ENCODE measurements around the gene NCCRP1.

DNA sequence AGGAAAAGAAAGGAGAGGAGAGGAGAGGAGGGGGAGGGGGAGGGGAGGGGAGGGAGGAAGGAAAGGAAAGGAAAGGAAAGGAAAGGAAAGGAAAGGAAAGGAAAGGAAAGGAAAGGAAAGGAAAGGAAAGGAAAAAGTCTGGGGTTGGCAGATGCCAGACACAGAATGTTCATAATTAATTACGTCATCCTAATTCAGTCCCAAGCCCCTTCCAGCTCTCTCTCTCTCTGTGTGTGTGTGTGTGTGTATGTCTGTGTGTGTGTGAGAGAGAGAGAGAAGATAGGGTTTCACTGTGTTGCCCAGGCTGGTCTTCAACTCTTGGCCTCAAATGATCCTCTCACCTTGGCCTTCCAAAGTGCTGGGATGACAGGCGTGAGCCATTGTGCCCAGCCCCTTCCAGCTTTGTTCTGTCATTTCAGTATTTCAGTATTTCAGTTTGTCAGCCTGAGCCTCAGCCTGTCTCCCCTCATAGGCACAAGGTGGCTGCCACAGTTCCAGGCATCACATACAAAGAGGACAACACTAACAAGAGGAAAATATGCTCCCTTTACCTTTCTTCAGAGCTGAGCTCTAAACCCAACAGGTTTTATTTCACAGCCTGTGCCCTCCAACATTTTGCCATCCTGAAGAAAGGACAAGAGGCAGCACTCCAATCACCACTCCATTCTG lies 33.5 kb downstream of the NCCRP1 start:
- TF ChIP-seq RARB (CRISPR knock-in tag; IDR thresholded peaks at IDR 0.05) (no peak), ZFP30 (CRISPR knock-in tag; IDR thresholded peaks at IDR 0.05) (no peak), ZNF565 (CRISPR knock-in tag; conservative IDR thresholded peaks at IDR 0.05; ENCODE audit: low read depth) (no peak), SNAI2 (CRISPR knock-in tag; IDR thresholded peaks at IDR 0.05) (no peak), BACH2 (CRISPR knock-in tag; IDR thresholded peaks at IDR 0.05; ENCODE audit: borderline replicate concordance) (no peak), PPARA (CRISPR knock-in tag; IDR thresholded peaks at IDR 0.05; ENCODE audit: borderline replicate concordance) (no peak), ESRRG (CRISPR knock-in tag; IDR thresholded peaks at IDR 0.05) (no peak), ZNF70 (CRISPR knock-in tag; IDR thresholded peaks at IDR 0.05) (no peak), ISL1 (CRISPR knock-in tag; IDR thresholded peaks at IDR 0.05) (no peak), GLIS3 (CRISPR knock-in tag; IDR thresholded peaks at IDR 0.05) (no peak), TOX (CRISPR knock-in tag; IDR thresholded peaks at IDR 0.05; ENCODE audit: borderline replicate concordance) (no peak), ZC3H10 (CRISPR knock-in tag; IDR thresholded peaks at IDR 0.05) (no peak)
- TF ChIP-seq, protein P1, sequence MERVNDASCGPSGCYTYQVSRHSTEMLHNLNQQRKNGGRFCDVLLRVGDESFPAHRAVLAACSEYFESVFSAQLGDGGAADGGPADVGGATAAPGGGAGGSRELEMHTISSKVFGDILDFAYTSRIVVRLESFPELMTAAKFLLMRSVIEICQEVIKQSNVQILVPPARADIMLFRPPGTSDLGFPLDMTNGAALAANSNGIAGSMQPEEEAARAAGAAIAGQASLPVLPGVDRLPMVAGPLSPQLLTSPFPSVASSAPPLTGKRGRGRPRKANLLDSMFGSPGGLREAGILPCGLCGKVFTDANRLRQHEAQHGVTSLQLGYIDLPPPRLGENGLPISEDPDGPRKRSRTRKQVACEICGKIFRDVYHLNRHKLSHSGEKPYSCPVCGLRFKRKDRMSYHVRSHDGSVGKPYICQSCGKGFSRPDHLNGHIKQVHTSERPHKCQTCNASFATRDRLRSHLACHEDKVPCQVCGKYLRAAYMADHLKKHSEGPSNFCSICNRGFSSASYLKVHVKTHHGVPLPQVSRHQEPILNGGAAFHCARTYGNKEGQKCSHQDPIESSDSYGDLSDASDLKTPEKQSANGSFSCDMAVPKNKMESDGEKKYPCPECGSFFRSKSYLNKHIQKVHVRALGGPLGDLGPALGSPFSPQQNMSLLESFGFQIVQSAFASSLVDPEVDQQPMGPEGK (CRISPR knock-in tag; IDR thresholded peaks at IDR 0.05; ENCODE audit: borderline replicate concordance), result no peak

All from SK-N-SH treated with all-trans-retinoic acid at 6 μM for 48 hours (cell line).